Progenitor cell of endocrine pancreas (in vitro differentiated cells): ENCODE measurements around the gene TSTD2. TPM values are rescaled to one million over a fixed set of nuclear protein-coding genes. Genes with fewer than 3 reads are reported as not detected.

Experiments used
- DNase-seq: peaks from one replicate; pipeline ENCODE4 v3.0.0; 2021; ENCODE audit warnings: low spot score; ENCODE audit not compliant: unreplicated experiment
- H3K27ac Mint-ChIP-seq: 2 replicates; pipeline ENCODE4 v1.8.0; 2021; ENCODE audit warnings: mild to moderate bottlenecking, moderate library complexity, mixed read lengths
- H3K27me3 Mint-ChIP-seq: 2 replicates; pipeline ENCODE4 v1.8.0; 2021; ENCODE audit warnings: mixed read lengths
- H3K36me3 Mint-ChIP-seq: 2 replicates; pipeline ENCODE4 v1.8.0; 2022; ENCODE audit warnings: mixed read lengths; ENCODE audit not compliant: insufficient read depth
- H3K4me1 Mint-ChIP-seq: 2 replicates; pipeline ENCODE4 v1.8.0; 2021; ENCODE audit warnings: low read depth, mixed read lengths
- H3K4me3 Mint-ChIP-seq: 2 replicates; pipeline ENCODE4 v1.8.0; 2021; ENCODE audit warnings: low read depth, mild to moderate bottlenecking, moderate library complexity, mixed read lengths
- H3K9me3 Mint-ChIP-seq: 2 replicates; pipeline ENCODE4 v1.8.0; 2021; ENCODE audit warnings: low read depth, mixed read lengths
- total RNA-seq: library from RNA; stranded (reverse); gene quantifications from 2 replicates; pipeline ENCODE4 v1.2.1, GENCODE V29; 2021
- TF ChIP-seq, protein P1 (sequence below): fragments of 200-600 bp; sonication (generic); IDR thresholded peaks from one replicate; pipeline ENCODE4 v1.5.0; 2021; ENCODE audit warnings: antibody characterized with exemption, mild to moderate bottlenecking; ENCODE audit not compliant: unreplicated experiment

TSTD2 gene
- total RNA-seq, 1 donor from 2014 or later, result 44.7 TPM

DNA sequence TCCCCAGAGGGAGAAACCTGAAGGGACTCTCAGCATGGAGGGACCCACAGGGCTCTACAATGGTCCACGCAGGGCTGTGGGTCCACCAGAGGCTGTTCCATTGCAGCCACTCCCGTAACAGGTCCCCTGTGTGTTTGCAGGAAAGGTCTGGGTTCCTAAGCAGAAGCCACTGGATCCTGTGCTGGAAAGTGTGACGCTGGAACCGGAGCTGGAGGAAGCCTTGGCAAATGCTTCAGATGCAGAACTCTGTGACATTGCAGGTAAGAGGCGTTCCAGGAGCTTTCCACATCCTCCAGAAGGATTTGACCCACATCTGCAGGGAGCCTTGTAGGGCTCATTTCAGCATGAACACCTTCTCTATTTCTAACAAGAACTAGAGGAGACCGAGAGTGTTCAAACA is 80.0 kb downstream of the TSTD2 start:
- Mint-ChIP-seq H3K27me3 (no peaks in the 10 kb centered on the region), H3K9me3 (no peaks in the 10 kb centered on the region), H3K4me3 (no peak overlapping the region), H3K36me3 (peaks cover 3% of the 10 kb centered on the region), H3K27ac (no peak overlapping the region), H3K4me1 (peaks cover 5% of the 10 kb centered on the region)
- TF ChIP-seq, protein P1, sequence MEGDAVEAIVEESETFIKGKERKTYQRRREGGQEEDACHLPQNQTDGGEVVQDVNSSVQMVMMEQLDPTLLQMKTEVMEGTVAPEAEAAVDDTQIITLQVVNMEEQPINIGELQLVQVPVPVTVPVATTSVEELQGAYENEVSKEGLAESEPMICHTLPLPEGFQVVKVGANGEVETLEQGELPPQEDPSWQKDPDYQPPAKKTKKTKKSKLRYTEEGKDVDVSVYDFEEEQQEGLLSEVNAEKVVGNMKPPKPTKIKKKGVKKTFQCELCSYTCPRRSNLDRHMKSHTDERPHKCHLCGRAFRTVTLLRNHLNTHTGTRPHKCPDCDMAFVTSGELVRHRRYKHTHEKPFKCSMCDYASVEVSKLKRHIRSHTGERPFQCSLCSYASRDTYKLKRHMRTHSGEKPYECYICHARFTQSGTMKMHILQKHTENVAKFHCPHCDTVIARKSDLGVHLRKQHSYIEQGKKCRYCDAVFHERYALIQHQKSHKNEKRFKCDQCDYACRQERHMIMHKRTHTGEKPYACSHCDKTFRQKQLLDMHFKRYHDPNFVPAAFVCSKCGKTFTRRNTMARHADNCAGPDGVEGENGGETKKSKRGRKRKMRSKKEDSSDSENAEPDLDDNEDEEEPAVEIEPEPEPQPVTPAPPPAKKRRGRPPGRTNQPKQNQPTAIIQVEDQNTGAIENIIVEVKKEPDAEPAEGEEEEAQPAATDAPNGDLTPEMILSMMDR, result no peak
- no peak for DNase-seq

DNA sequence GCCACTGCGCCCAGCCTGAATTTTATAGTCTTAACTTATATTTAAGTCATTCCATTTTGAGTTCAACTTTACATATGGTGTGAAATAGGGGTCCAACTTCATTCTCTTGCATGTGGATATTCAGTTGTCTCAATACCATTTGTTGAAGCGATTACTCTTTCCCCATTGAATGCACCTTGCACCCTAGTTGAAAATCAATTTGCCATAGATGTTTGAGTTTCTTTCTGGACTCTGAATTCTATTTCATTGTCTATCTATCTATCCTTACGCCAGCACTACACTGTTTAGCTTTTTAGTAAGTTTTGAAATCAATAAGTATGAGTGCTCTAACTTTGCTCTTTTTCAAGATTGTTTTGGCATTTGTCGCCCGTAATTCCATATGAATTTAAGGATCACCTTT is 81.9 kb downstream of the TSTD2 start:
- peaks cover 8% of the 10 kb centered on the region for H3K36me3 Mint-ChIP-seq
- H3K4me1 Mint-ChIP-seq, result peaks cover 2% of the 10 kb centered on the region
- no peaks in the 10 kb centered on the region for H3K27me3 Mint-ChIP-seq
- no peaks in the 10 kb centered on the region for H3K9me3 Mint-ChIP-seq
- no peak for DNase-seq
- no peak overlapping the region for H3K27ac Mint-ChIP-seq
- H3K4me3 Mint-ChIP-seq, result no peak overlapping the region
- TF ChIP-seq, protein P1, result no peak

- H3K4me3 Mint-ChIP-seq, result no peak overlapping the region
- H3K9me3 Mint-ChIP-seq, result no peaks in the 10 kb centered on the region
- no peaks in the 10 kb centered on the region for H3K27me3 Mint-ChIP-seq
- TF ChIP-seq, protein P1, result no peak
- no peaks in the 10 kb centered on the region for H3K4me1 Mint-ChIP-seq
- no peak overlapping the region for H3K27ac Mint-ChIP-seq
- no peak for DNase-seq
- H3K36me3 Mint-ChIP-seq, result peaks cover 8% of the 10 kb centered on the region
Measured at GRCh38 chr9:97550386-97550785, 82.8 kb downstream of the TSTD2 start.

Other genes with a start within 250 kb of the TSTD2 start
- gene TDRD7, start 221.3 kb downstream of the TSTD2 start, total RNA-seq, result 12.8 and 14.2 TPM in 2 replicates
- 10.1 and 10.6 TPM in 2 replicates for gene TMOD1, start 131.7 kb downstream of the TSTD2 start, total RNA-seq
- 45.9 and 55.7 TPM in 2 replicates for gene NCBP1, start 453 bp upstream of the TSTD2 start, total RNA-seq
- 15.0 and 16.4 TPM in 2 replicates for gene XPA, start 64.0 kb upstream of the TSTD2 start, total RNA-seq
- gene FOXE1, start 219.9 kb upstream of the TSTD2 start, total RNA-seq, result 0.29 and 0.38 TPM in 2 replicates